Amniotic epithelial cell (primary cell): ENCODE results near the gene OSBPL3.

ENCODE experiments used
- DNase-seq: peaks from one replicate; pipeline ENCODE4 v3.0.0-alpha.2; 2010; ENCODE audit warnings: low read depth

Gene OSBPL3

DNA sequence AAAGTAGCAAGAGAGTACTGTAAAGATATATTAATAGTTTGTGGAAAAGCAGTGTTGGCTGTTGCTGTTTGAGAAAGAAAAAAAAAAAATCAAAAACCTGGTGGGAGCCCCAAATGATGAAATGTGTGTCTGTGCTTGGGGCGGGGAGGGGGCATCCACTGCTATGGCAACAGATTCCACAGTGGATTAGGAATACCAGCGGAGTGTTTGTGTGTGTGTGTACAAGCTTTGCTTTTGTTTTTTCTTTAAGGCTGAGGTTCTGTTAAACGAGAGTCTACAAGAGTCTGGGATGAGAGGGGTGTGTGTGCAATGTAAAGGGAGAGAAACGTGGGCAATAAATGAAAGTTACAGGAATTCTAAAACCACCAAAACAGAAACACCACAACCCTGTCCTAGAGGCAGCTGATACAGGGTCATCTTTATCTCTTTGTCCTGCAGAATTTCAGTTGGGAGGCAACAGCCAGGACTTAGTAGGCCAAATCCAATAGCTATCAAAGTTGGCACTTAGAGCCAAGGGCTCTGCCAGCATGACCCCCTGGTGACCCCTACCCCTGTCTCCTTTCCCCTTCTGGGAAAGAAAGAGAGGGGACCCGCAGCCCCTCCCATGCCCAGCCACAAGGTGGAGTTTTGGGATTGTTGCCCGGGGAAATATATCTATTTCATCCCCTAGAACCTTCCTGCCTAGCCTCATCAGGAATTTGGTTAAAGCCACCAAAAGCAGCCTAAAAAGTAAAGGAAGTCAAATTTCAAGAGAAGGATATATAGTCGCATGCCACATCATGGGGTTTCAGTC lies 85.4 kb downstream of the OSBPL3 start:
- no peak for DNase-seq

GRCh38 chr7:24891311-24891735 lies 88.7 kb downstream of the OSBPL3 start:
- DNase-seq: no peak

DNA sequence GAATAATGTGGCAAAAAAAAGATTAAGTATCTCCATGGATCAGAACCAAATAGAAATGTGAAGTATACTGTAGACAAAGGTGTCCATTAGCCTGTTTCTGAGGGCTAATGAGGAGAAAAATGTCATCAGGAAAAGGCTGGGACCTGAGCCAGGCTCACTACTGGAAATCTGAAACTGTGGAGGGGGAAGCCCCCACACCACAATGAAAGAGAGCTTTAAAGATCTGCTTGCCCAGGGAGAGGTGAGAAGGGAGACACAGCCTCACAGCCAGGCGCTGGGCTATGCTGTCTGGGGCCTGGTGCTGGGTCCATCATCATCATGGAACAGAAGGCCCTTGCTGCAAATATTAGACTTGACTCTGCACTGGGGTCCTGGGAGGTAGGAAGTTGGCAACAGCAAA lies 90.4 kb downstream of the OSBPL3 start:
- no peak for DNase-seq

DNA sequence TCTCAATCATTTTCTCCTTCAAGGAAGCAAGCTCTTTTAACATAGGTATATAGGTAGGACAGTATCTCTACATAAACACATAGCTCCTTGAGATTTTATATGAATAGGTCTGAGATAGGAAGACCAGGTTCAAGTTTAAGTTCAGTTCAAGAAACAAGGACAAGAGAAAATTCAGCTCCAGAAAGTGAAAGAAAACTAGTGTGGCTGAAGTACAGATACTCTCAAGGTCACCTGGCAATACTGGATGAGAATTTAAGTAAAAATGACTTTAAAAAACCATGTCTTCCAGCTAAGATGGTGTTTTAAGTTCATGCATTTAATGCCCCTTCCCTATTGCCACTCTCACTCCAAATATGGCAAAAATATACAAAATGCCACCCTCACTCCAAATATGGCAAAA lies 91.3 kb downstream of the OSBPL3 start:
- no peak for DNase-seq

DNA sequence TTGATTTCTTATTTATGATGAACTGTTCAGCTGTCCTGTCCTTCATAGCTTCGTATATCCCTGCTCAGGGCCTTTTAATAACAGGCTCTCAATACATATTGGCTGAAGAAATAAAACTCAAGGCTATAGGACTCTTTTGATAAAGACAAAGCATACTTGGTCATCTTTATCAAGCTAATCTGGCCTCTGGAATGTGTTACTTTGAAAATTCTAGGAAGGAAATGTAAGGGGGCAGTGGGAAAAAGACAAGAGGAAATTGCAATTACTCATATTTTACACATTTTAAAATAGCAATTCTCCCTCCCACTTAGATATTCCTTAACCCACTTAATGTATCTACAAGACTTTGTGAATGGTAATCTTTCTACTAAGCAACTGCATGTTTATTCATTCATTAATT lies 94.3 kb downstream of the OSBPL3 start:
- DNase-seq: no peak

- DNase-seq: no peak
Observed at GRCh38 chr7:24885305-24885704, 94.7 kb downstream of the OSBPL3 start.

DNA sequence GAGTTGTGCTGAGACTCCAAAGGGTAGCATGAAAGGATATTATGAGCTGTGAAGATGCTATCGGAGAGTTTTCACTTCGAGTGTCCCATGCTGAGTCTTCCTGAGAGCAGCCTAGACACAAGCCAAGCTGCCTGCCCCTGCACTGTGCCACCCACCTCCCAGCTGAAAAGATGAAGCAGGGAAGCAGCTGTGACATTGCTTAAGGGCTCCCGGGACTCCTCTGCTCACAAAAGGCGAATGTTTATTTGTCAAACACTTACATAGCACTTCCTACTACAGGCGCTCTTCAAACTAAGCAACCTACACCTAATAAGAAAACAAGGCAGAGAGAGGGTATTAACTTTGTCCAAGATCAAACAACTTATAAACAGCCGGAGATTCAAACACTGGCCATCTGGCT lies 95.6 kb downstream of the OSBPL3 start:
- DNase-seq: no peak

DNA sequence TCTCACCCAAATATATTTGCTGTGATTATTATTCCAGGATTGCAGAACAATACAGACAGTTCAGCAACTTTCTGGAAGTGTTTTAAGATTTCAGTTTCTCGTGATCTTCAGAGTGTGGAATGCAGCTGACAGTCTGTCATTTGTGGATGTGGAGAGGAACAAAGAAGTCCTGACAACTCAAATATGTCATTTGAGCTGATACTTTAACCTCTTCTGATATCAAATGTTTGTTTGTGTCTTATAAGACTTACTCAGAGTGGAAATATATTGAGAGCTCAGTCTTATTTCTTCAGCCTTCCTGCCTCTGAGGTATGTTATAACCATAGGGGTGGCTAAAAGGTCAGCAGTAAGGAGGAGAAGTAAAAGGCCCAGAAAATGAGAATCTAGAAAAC lies 96.4 kb downstream of the OSBPL3 start:
- no peak for DNase-seq

DNA sequence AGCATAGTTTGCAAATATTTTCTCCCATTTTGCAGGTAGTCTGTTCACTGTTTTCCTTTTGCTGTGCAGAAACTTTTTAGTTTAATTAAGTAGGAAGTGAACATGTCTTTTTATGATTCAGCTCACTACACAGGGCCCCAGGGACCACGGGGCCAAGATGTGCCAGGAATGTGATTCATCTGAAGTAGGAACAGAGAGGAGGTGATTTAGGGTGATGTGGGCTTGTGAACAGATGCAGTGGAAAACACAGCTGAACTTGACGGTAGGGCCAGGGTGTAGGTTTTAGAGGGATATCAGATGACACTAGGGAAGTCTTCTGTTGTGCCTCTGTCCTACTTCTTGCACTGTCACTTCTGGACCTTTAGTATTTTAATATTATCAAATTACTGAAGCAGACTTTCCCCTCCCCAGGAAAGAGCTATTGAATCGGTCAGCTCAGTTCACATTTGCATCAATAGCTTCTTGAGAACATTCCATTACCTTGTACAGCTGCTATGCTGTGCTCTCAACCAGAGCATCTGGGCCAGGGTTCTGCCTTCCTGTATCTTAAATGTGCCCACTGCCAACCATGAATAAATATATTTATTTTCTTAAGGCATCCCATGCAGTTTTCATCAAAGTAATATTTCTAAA lies 96.9 kb downstream of the OSBPL3 start:
- DNase-seq: peak; percentile 85

- no peak for DNase-seq
Observed at GRCh38 chr7:24881623-24882022, 98.4 kb downstream of the OSBPL3 start.

GRCh38 chr7:24880886-24881285 lies 99.1 kb downstream of the OSBPL3 start:
- DNase-seq: peak; percentile 32

DNA sequence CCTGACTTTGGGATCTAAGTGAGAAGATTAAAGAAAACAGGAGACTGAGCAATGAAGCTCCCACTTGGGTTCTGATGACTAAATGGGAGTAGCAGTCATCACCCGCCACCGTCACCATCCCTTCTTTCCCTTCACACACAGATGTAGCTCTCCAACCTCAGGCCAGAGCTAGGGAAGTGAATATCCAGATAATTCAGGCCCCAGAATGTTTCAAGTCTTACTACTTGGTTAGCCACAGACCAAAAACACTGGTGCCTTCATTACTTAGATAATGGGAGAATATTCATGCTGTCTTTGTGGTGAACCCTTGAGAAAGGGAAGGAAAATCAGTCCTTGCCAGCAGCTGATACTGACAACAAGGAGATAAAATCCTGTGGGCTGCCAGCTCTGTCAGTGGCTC lies 100.7 kb downstream of the OSBPL3 start:
- DNase-seq: peak; percentile 84

DNA sequence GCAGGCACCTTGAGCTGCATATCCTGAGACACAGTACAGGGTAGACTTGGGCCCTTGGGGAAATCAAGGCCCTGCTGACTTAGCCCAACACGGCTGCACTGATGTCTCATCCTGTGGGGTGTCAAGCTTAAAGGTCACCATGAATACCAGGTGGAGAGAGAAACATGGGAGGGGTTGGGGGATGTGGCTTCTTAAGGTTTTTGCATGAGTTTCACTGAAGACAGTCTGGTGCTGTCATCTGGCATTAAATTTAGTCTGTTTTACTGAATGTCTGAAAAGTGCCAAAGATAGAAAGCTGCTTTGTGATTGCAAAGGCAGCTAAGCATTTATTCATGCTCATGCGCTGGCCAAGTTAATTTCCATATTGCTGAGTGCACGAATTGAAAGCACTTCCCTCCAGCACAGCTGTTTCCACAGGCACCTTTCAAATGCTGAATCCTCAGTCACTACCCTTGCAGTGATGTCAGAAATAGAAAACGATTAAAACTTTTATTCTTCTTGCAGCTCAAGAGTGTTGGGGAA lies 102.1 kb downstream of the OSBPL3 start:
- DNase-seq: no peak

DNA sequence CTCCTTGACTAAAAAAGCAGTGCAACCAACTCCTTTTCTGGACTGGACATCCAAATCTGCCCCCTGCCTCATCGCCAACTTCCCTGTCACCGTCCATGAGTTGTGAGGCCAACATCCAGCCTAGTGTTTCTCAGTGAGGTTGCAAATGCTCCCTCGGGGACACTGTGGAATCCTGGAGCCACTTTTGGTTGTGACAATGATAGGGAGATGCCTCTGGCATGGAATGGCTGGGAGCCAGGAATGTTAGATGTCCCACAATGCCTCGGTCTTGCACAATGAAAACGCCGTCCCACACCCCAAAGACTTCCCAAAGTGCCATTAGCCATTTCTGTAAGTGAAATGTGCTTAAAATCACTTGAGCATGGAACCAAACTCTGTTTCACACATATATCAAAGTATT lies 105.2 kb downstream of the OSBPL3 start:
- DNase-seq: no peak

- no peak for DNase-seq
Observed at GRCh38 chr7:24873944-24874343, 106.0 kb downstream of the OSBPL3 start.

DNA sequence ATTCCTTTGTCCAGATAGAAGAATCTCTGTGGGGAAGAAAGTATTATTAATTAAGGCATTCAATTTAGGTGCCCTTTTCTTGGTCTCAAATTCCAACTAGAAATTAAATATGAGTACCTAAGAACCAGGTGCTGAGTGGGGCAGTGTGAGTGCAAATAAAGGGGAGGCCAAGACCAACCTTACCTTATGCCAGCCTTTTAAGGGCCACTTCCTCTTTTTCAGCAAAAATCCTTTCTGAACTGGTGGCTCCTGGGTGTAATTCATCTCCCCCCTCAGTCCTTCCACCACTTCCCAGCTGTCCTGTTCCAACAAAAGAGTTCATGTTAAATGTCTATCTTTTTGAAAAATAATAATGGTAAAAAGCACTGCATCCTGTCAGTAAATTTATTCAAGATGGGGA lies 108.2 kb downstream of the OSBPL3 start:
- DNase-seq: no peak

DNA sequence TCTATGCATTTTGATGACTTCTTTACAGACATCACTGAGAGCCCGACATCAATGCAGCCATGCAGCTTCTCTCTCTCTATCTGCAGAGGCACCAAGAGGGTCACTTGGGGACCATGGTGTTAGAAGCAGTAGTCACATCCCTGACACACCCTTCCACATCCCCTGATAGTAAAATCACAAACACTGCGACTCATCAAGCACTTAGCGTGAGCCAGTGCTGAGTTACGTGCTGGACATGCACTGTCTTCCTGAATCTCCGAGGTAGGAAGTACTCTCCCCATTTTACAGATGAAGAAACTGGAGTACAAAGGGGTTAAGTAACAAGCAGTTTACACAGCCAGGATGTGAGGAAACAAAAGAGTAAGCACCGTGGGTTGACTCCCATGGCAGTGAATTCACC lies 109.2 kb downstream of the OSBPL3 start:
- no peak for DNase-seq

GRCh38 chr7:24869572-24869971 lies 110.4 kb downstream of the OSBPL3 start:
- no peak for DNase-seq

DNA sequence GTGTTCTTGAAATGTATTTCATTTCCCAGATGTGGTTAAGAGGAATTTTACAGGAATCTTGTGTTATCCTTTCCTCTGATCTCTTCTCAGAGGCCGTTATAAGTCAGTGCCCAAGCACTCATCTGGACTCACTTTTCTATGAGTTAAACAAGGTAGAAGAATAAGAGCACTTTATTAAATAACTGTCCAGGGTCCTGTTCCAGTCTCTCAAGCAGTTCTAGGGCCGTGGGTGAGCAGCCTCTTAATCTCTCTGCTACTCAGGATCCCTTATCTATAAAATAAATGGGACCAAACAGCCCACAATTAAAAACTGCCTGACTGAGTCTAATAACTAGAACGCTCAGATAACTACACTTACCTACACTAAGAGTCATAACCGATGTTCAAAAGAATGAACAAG lies 111.2 kb downstream of the OSBPL3 start:
- peak; percentile 22 for DNase-seq

- no peak for DNase-seq
Observed at GRCh38 chr7:24866004-24866615, 113.9 kb downstream of the OSBPL3 start.

GRCh38 chr7:24864214-24864817 lies 115.7 kb downstream of the OSBPL3 start:
- DNase-seq: no peak

- no peak for DNase-seq
Observed at GRCh38 chr7:24863626-24864025, 116.4 kb downstream of the OSBPL3 start.

DNA sequence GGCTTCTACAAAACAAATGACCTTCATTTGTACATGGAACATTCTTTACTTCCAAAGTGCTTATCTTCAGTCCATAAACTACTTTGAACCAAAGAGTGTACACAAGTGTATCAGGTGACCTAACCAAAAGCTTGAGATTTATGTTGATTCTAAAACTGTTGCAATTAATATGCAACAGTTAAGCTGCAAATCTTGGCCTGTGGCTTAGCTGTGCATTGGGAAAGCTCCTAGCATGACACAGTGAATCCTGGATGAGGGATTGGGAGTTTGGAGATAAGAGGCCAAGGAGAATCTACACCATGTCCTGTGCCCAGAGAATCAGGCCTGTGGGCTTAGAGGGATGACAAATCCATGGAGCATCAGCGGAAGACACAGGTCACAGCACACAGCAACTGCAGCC lies 117.5 kb downstream of the OSBPL3 start:
- DNase-seq: peak; percentile 95
